ENCODE results near the gene SLC40A1.
"Not testable (repeated sequence)": the region's sequence is repeated elsewhere in the genome, so short reads cannot be mapped to it uniquely, and the experiment has no call there.

SLC40A1 gene

DNA sequence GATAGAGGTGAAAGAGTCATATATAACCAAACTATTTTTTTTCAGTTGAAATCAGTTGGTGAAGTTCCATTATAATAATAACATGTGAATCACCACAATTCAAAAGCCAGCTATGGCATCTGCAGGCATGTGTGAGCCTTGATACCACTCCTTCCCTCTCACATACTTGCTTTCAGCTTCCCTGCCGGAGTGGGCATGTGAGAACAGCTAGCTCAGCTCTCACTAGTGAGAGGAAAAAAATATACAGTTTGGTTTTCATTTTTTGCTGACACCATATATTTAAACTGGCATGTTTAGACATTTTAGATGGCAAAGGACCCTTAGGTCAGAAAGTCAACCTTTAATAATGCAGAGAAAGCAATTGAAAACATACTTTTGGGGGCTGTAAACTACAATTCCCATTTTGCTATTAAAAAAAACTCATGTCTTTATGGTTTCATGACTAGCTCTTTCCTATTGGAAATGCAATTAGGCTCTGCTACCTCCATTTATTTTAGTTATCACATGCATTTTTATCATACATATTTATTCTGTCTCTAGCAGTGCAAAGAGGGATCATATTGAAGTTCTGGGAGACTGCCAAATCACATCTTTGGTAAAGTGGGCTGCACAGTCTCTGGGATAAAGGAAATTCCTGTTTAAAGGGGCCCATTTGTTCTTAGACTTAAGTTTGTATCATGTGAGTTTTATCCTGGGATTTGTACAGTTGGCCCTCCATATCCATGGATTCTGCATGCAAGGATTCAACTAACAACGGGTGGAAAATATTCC, 33.2 kb upstream of the SLC40A1 start:
- Histone ChIP-seq H3K4me3 (ENCODE audit: low read depth, low read length) (no peak overlapping the region), H3K36me3 (ENCODE audit: control insufficient read depth, insufficient read depth, low read length) (no peaks in the 10 kb centered on the region)

DNA sequence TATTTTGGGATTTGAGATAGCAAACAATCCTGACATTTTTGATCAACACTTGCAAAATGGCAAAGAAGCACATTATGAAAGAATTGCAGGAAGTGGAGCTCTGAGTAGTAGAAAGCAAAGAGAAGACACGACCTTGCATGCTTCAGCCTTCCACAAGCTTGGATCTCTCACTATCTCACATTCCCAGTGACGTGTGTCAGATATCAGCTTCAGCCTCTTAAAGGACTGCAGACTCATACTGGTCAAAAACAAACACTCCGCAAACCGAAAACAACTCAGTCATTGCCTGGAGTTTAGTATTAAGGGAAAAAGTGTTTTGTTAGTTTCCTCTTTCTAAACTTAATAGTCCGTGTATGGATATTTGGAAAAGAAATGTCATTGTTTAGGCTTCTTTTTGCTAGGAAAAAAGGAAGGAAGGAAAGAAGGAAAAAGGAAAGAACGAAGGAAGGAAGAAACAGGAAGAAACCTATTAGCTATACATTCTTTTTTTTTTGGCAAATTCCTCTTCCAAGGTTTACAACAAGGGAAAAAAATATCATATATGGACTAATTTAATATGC, 32.6 kb upstream of the SLC40A1 start:
- no peak overlapping the region for H3K4me3 ChIP-seq (ENCODE audit: low read depth, low read length)

More for the DNA sequence above, 33.2 kb upstream of the SLC40A1 start:
- no peak overlapping the region for H3K9ac ChIP-seq (ENCODE audit: low read length)
- no peaks in the 10 kb centered on the region for H3K9me3 ChIP-seq (ENCODE audit: control insufficient read depth, insufficient read depth, low read depth, low read length)
- no peaks in the 10 kb centered on the region for H3K27me3 ChIP-seq (ENCODE audit: control insufficient read depth, insufficient read depth, low read length)
- H3K27ac ChIP-seq (ENCODE audit: low read depth, low read length): no peak overlapping the region
- H3K4me1 ChIP-seq (ENCODE audit: control insufficient read depth, insufficient read depth, low read length): peaks cover 13% of the 10 kb centered on the region; the same call in 1 of the 2 replicates

DNA sequence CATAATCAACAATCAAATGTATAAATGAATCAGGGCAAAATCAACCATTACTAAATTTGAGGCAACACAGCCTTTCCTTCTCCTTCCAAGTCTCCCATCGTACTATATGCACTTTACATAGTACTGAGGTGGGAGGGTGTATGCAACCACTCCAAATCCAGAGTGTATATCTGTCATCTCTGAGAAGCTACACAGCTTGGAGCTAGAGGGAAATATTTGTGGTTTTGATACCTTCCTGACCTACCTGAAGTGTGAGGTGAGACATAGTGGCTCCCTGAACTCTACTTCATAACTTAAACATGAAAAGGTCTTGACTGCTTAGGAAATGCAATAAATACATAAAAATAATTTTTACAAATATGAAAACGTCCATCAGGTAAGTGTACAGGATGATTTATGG, 30.1 kb upstream of the SLC40A1 start:
- Histone ChIP-seq H3K36me3 (ENCODE audit: control insufficient read depth, insufficient read depth, low read length) (no peaks in the 10 kb centered on the region), H3K9me3 (ENCODE audit: control insufficient read depth, insufficient read depth, low read depth, low read length) (no peaks in the 10 kb centered on the region), H3K4me3 (ENCODE audit: low read depth, low read length) (no peak overlapping the region), H3K27ac (ENCODE audit: low read depth, low read length) (no peak overlapping the region), H3K27me3 (ENCODE audit: control insufficient read depth, insufficient read depth, low read length) (no peaks in the 10 kb centered on the region), H3K9ac (ENCODE audit: low read length) (no peak overlapping the region), H3K4me1 (ENCODE audit: control insufficient read depth, insufficient read depth, low read length) (peaks cover 13% of the 10 kb centered on the region; the same call in 1 of the 2 replicates)

More for the DNA sequence above, 32.6 kb upstream of the SLC40A1 start:
- no peaks in the 10 kb centered on the region for H3K9me3 ChIP-seq (ENCODE audit: control insufficient read depth, insufficient read depth, low read depth, low read length)
- peaks cover 13% of the 10 kb centered on the region; the same call in 1 of the 2 replicates for H3K4me1 ChIP-seq (ENCODE audit: control insufficient read depth, insufficient read depth, low read length)
- H3K27me3 ChIP-seq (ENCODE audit: control insufficient read depth, insufficient read depth, low read length): no peaks in the 10 kb centered on the region
- H3K36me3 ChIP-seq (ENCODE audit: control insufficient read depth, insufficient read depth, low read length): no peaks in the 10 kb centered on the region
- H3K9ac ChIP-seq (ENCODE audit: low read length): no peak overlapping the region
- no peak overlapping the region for H3K27ac ChIP-seq (ENCODE audit: low read depth, low read length)

GRCh38 chr2:189609853-189610252, 29.3 kb upstream of the SLC40A1 start:
- H3K9me3 ChIP-seq (ENCODE audit: control insufficient read depth, insufficient read depth, low read depth, low read length): no peaks in the 10 kb centered on the region

GRCh38 chr2:189609423-189609816, 28.8 kb upstream of the SLC40A1 start:
- Histone ChIP-seq H3K36me3 (ENCODE audit: control insufficient read depth, insufficient read depth, low read length) (no peaks in the 10 kb centered on the region), H3K27ac (ENCODE audit: low read depth, low read length) (no peak overlapping the region), H3K4me3 (ENCODE audit: low read depth, low read length) (no peak overlapping the region), H3K9me3 (ENCODE audit: control insufficient read depth, insufficient read depth, low read depth, low read length) (no peaks in the 10 kb centered on the region), H3K27me3 (ENCODE audit: control insufficient read depth, insufficient read depth, low read length) (no peaks in the 10 kb centered on the region), H3K4me1 (ENCODE audit: control insufficient read depth, insufficient read depth, low read length) (peaks cover 13% of the 10 kb centered on the region; the same call in 1 of the 2 replicates), H3K9ac (ENCODE audit: low read length) (no peak overlapping the region)

More at GRCh38 chr2:189609853-189610252, 29.3 kb upstream of the SLC40A1 start:
- Histone ChIP-seq H3K27me3 (ENCODE audit: control insufficient read depth, insufficient read depth, low read length) (no peaks in the 10 kb centered on the region), H3K4me3 (ENCODE audit: low read depth, low read length) (no peak overlapping the region), H3K4me1 (ENCODE audit: control insufficient read depth, insufficient read depth, low read length) (peaks cover 13% of the 10 kb centered on the region; the same call in 1 of the 2 replicates), H3K9ac (ENCODE audit: low read length) (no peak overlapping the region), H3K36me3 (ENCODE audit: control insufficient read depth, insufficient read depth, low read length) (no peaks in the 10 kb centered on the region), H3K27ac (ENCODE audit: low read depth, low read length) (no peak overlapping the region)

DNA sequence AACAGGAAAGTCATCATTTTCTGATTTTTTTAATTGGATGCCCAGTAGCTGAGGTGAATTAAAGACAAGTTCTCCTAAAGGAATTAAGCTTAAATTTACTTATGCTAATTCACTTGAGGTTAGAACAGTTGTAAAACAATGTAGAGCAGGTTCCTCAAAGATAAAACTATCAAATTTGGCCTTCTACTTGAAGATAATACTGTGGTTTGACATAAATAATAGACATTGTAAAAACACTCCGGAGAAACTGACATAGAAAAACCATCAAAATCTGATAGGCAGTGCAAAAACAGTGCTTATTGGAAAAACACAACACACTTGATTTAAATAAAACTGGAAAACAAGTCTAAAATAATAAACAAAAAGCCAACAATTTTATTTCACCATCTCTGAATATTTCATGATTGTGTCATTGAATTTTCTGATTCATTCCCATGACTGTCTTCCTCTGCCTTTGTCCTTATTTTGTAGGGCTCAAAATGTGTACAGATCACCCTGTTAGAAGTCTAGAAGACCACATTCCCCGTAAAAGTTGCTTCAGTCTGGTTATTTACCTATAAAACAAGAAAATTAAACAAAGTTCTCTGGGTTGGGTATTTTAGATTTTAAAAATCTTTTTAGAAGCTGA, 28.3 kb upstream of the SLC40A1 start:
- Histone ChIP-seq H3K4me3 (ENCODE audit: low read depth, low read length) (no peak overlapping the region), H3K9me3 (ENCODE audit: control insufficient read depth, insufficient read depth, low read depth, low read length) (no peaks in the 10 kb centered on the region), H3K36me3 (ENCODE audit: control insufficient read depth, insufficient read depth, low read length) (no peaks in the 10 kb centered on the region), H3K9ac (ENCODE audit: low read length) (no peak overlapping the region), H3K27me3 (ENCODE audit: control insufficient read depth, insufficient read depth, low read length) (no peaks in the 10 kb centered on the region), H3K27ac (ENCODE audit: low read depth, low read length) (no peak overlapping the region), H3K4me1 (ENCODE audit: control insufficient read depth, insufficient read depth, low read length) (peaks cover 13% of the 10 kb centered on the region; the same call in 1 of the 2 replicates)

DNA sequence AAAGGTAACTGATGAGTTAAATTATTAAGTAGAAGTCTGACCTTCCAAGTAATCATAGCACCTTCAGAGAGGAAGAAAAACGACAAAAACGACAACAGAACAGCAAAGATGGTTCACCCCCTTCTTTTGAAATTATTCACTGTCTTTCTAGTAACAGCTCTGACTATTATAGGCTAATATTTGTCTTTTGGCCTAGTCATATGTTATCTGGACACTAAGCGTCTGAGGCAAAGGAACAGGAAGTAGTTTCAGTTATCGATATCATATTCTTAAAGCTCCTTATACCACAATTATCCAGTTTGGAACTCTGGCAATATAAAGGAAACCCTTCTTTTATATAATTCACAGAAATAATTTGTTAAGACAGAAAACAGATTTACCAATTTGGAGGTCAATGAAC, 27.6 kb upstream of the SLC40A1 start:
- H3K27me3 ChIP-seq (ENCODE audit: control insufficient read depth, insufficient read depth, low read length): no peaks in the 10 kb centered on the region
- H3K9ac ChIP-seq (ENCODE audit: low read length): no peak overlapping the region
- H3K4me1 ChIP-seq (ENCODE audit: control insufficient read depth, insufficient read depth, low read length): peaks cover 8% of the 10 kb centered on the region; the same call in 1 of the 2 replicates
- H3K27ac ChIP-seq (ENCODE audit: low read depth, low read length): no peak overlapping the region
- no peaks in the 10 kb centered on the region for H3K9me3 ChIP-seq (ENCODE audit: control insufficient read depth, insufficient read depth, low read depth, low read length)
- H3K36me3 ChIP-seq (ENCODE audit: control insufficient read depth, insufficient read depth, low read length): no peaks in the 10 kb centered on the region
- no peak overlapping the region for H3K4me3 ChIP-seq (ENCODE audit: low read depth, low read length)

GRCh38 chr2:189602233-189602632, 21.6 kb upstream of the SLC40A1 start:
- H3K27me3 ChIP-seq (ENCODE audit: control insufficient read depth, insufficient read depth, low read length): no peaks in the 10 kb centered on the region
- H3K9me3 ChIP-seq (ENCODE audit: control insufficient read depth, insufficient read depth, low read depth, low read length): no peaks in the 10 kb centered on the region
- H3K4me1 ChIP-seq (ENCODE audit: control insufficient read depth, insufficient read depth, low read length): no peaks in the 10 kb centered on the region
- H3K36me3 ChIP-seq (ENCODE audit: control insufficient read depth, insufficient read depth, low read length): no peaks in the 10 kb centered on the region
- no peak overlapping the region for H3K9ac ChIP-seq (ENCODE audit: low read length)
- no peak overlapping the region for H3K27ac ChIP-seq (ENCODE audit: low read depth, low read length)
- H3K4me3 ChIP-seq (ENCODE audit: low read depth, low read length): no peak overlapping the region

GRCh38 chr2:189601652-189602051, 21.1 kb upstream of the SLC40A1 start:
- not testable (repeated sequence) for H3K4me1 ChIP-seq (ENCODE audit: control insufficient read depth, insufficient read depth, low read length); H3K27me3 ChIP-seq (ENCODE audit: control insufficient read depth, insufficient read depth, low read length); H3K27ac ChIP-seq (ENCODE audit: low read depth, low read length); H3K36me3 ChIP-seq (ENCODE audit: control insufficient read depth, insufficient read depth, low read length); H3K9me3 ChIP-seq (ENCODE audit: control insufficient read depth, insufficient read depth, low read depth, low read length); H3K4me3 ChIP-seq (ENCODE audit: low read depth, low read length); H3K9ac ChIP-seq (ENCODE audit: low read length)

GRCh38 chr2:189601043-189601442, 20.5 kb upstream of the SLC40A1 start:
- Histone ChIP-seq H3K36me3 (ENCODE audit: control insufficient read depth, insufficient read depth, low read length) (no peaks in the 10 kb centered on the region), H3K4me3 (ENCODE audit: low read depth, low read length) (no peak overlapping the region), H3K4me1 (ENCODE audit: control insufficient read depth, insufficient read depth, low read length) (no peaks in the 10 kb centered on the region), H3K9me3 (ENCODE audit: control insufficient read depth, insufficient read depth, low read depth, low read length) (no peaks in the 10 kb centered on the region), H3K27ac (ENCODE audit: low read depth, low read length) (no peak overlapping the region), H3K27me3 (ENCODE audit: control insufficient read depth, insufficient read depth, low read length) (no peaks in the 10 kb centered on the region), H3K9ac (ENCODE audit: low read length) (no peak overlapping the region)

GRCh38 chr2:189599245-189599644, 18.7 kb upstream of the SLC40A1 start:
- no peaks in the 10 kb centered on the region for H3K36me3 ChIP-seq (ENCODE audit: control insufficient read depth, insufficient read depth, low read length)
- no peak overlapping the region for H3K9ac ChIP-seq (ENCODE audit: low read length)
- H3K27me3 ChIP-seq (ENCODE audit: control insufficient read depth, insufficient read depth, low read length): no peaks in the 10 kb centered on the region
- no peaks in the 10 kb centered on the region for H3K4me1 ChIP-seq (ENCODE audit: control insufficient read depth, insufficient read depth, low read length)
- no peaks in the 10 kb centered on the region for H3K9me3 ChIP-seq (ENCODE audit: control insufficient read depth, insufficient read depth, low read depth, low read length)
- no peak overlapping the region for H3K27ac ChIP-seq (ENCODE audit: low read depth, low read length)
- no peak overlapping the region for H3K4me3 ChIP-seq (ENCODE audit: low read depth, low read length)

Measured in HUES6 (cell line).